HG03196 (cell line): ENCODE measurements around the gene UBASH3A.

ENCODE experiments used
- ATAC-seq: cut with Tn5 transposase; IDR thresholded peaks from one replicate; pipeline ENCODE4 v1.9.1; 2021; ENCODE audit not compliant: unreplicated experiment

The UBASH3A gene

GRCh38 chr21:42403611-42404231 is at the start of gene UBASH3A:
Gene UBASH3A, plus strand, starts transcription at chr21:42403902. Its CDS starts 44 bp downstream, at chr21:42403946.
- no peak for ATAC-seq

- no peak for ATAC-seq
Observed at GRCh38 chr21:42356046-42356445, 47.7 kb upstream of the UBASH3A start.

GRCh38 chr21:42356650-42357049 is 47.1 kb upstream of the UBASH3A start:
- no peak for ATAC-seq

GRCh38 chr21:42357307-42357706 is 46.4 kb upstream of the UBASH3A start:
- no peak for ATAC-seq

- ATAC-seq: no peak
Observed at GRCh38 chr21:42358261-42358660, 45.4 kb upstream of the UBASH3A start.

- no peak for ATAC-seq
Observed at GRCh38 chr21:42358937-42359336, 44.8 kb upstream of the UBASH3A start.

GRCh38 chr21:42360317-42360716 is 43.4 kb upstream of the UBASH3A start:
- no peak for ATAC-seq

GRCh38 chr21:42361286-42361685 is 42.4 kb upstream of the UBASH3A start:
- no peak for ATAC-seq

- ATAC-seq: no peak
Observed at GRCh38 chr21:42362198-42362597, 41.5 kb upstream of the UBASH3A start.

GRCh38 chr21:42362700-42363099 is 41.0 kb upstream of the UBASH3A start:
- ATAC-seq: no peak

GRCh38 chr21:42363312-42363711 is 40.4 kb upstream of the UBASH3A start:
- ATAC-seq: no peak

GRCh38 chr21:42364304-42364865 is 39.3 kb upstream of the UBASH3A start:
- no peak for ATAC-seq

- ATAC-seq: no peak
Observed at GRCh38 chr21:42365770-42366169, 37.9 kb upstream of the UBASH3A start.

- ATAC-seq: no peak
Observed at GRCh38 chr21:42366292-42367010, 37.3 kb upstream of the UBASH3A start, which contains the start of gene TFF1. Gene TFF1, minus strand, starts transcription at chr21:42366535. Its CDS starts 40 bp downstream, at chr21:42366495.

GRCh38 chr21:42367367-42368165 is 36.1 kb upstream of the UBASH3A start:
- no peak for ATAC-seq

GRCh38 chr21:42369821-42370220 is 33.9 kb upstream of the UBASH3A start:
- ATAC-seq: no peak

GRCh38 chr21:42370894-42371654 is 32.6 kb upstream of the UBASH3A start:
- ATAC-seq: no peak

- ATAC-seq: no peak
Observed at GRCh38 chr21:42373196-42373907, 30.4 kb upstream of the UBASH3A start.

GRCh38 chr21:42373908-42374455 is 29.7 kb upstream of the UBASH3A start:
- no peak for ATAC-seq

- ATAC-seq: no peak
Observed at GRCh38 chr21:42374457-42374856, 29.2 kb upstream of the UBASH3A start.
